GM20431 (cell line): ENCODE measurements around the gene VIL1.

Experiments used
- in situ Hi-C: fragments of 300-500 bp; cut with MseI, MboI; formaldehyde crosslinking; loops from one replicate; pipeline ENCODE4 v1.15.0; 2020; ENCODE audit warnings: low sequenced_read_pairs; ENCODE audit not compliant: unreplicated experiment

The VIL1 gene

DNA sequence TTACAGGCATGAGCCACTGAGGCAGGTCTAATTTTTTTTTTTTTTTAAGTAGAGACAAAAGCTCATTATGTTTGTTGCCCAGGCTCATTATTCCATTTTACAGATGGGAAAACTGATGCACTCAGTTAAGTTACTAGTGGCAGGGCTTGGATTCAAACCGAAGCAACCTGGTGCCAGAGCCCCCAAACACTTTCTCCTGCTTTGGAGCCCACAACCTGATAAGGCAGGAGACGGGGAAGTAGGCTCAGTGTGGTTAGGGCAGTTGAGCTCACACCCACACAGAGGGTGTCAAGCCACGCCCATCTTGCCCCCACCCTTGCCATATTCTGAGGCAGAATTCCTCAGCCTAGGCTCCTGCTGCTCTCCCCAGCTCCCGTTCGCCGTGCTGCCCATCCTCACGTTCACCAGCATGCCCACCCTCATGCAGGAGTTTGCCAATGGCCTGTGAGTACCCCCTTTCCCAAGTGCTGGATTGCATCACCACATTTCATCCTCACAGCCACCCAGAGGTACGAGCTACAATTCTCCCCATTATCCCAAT is 25.1 kb upstream of the VIL1 start:
- in situ Hi-C loops: loop anchor here (10.0 kb wide), 1 partner anchor 99 kb away; the partner anchor contains the start of gene TMBIM1

- in situ Hi-C loops: loop anchor here (10.0 kb wide), 1 partner anchor 100 kb away; the partner anchor contains the start of gene TMBIM1
Measured at GRCh38 chr2:218394298-218395089, 24.4 kb upstream of the VIL1 start.

- in situ Hi-C loops: loop anchor here (10.0 kb wide), 1 partner anchor 100 kb away; the partner anchor contains the start of gene TMBIM1
Measured at GRCh38 chr2:218395090-218395444, 23.9 kb upstream of the VIL1 start.

- in situ Hi-C loops: loop anchor here (10.0 kb wide), 1 partner anchor 101 kb away; the partner anchor contains the start of gene TMBIM1
Measured at GRCh38 chr2:218395456-218395825, 23.5 kb upstream of the VIL1 start.

DNA sequence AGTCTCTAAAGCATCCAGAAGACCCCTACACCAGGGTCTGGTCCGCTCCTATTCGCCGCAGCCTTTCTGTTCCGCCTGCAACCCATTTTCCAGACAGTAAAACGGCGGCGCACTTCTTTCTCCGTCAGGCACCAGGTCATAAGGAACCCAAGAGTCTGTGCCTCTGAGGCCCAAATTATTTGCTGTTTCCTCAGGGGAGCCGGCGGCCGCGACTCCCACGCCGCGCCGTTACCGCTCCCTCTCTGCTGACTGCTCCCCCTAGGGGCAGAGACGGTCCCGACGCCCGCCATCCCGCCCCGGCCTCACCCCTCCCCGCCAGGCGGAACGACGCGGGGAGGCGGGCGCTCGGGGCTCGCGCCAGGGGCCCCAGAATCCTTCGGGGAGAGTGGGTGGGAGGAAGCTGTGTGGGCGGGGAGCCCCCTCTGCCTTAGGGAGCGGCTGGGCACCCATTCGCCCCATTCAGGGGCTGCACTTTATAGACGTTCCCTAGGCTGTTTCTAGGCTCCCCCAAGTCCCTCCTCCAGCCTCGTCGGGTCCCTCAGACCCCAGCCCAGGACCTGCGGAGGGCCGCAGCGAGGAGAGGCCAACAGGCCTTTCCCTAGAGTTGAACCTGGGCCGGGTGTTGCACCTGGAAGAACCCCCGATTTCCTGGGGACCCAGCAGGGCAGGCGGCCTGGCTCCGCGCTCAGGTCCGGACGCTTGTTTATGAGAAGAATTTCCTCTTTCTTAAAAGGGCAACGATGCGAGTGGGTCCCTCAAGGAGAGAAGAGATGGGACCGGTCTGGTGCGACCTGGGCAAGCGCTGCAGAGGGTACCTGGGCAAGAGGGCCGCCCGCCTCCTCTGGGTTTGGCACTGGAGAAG is 22.9 kb upstream of the VIL1 start:
- in situ Hi-C loops: loop anchor here (10.0 kb wide), 1 partner anchor 101 kb away; the partner anchor contains the start of gene TMBIM1

DNA sequence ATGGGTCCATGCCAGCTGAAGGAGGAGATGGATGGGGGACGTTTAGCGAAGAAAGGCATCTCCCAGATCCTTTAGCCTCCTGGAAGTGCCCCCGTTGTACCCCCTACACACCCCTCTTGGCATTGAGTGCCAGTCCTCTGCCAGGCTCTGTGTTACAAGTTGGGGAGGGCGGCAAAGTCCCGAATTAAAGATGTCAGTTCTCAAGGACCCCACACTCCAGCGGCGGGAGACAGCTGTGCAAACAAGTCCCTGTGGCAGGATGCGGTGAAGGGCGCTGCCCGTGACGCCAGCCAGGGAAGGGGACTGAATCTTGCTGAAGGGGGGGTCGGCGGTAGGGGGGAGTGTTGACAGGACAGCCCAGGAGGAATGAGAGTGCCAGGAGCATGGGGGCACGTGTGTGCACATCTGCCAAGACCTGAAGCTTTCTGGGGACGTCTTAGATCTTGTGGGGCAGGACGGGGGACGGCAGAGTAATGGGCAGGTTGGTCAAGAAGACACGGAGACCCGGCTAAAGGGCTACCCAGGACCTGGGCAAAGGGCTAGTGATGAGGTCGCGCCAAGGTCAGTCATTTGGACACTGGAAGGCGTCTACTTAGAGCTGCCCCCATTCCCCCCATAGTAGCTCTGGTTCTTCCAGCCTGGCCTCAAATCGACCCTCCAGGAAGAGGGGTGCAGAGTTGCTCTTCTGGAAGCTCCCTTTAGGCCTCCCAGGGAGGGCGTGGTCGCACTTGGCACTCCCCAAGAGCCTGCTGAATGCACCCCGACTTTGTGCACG is 22.0 kb upstream of the VIL1 start:
- in situ Hi-C loops: loop anchor here (10.0 kb wide), 1 partner anchor 102 kb away; the partner anchor contains the start of gene TMBIM1

DNA sequence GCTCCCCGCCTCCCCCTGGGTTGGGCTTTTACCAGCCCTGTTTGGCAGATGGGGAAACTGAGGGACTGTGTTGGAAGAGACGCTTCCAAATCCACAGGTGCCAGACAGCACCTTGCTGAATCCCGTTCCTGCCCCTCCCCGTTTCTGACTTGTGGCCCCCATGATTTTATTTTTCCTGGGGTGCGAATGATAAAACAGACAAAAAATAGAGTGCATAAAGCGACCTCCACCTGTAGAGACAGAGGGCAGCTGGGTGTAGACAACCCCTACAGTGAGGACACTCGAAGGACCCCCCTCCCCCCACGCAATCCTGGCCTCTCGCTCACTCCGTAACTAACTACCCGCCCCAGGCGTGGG is 21.5 kb upstream of the VIL1 start:
- in situ Hi-C loops: loop anchor here (10.0 kb wide), 1 partner anchor 103 kb away; the partner anchor contains the start of gene TMBIM1

- in situ Hi-C loops: loop anchor here (10.0 kb wide), 1 partner anchor 103 kb away; the partner anchor contains the start of gene TMBIM1
Measured at GRCh38 chr2:218397820-218398436, 21.0 kb upstream of the VIL1 start.

GRCh38 chr2:218398437-218399390 is 20.2 kb upstream of the VIL1 start:
- in situ Hi-C loops: loop anchor here (10.0 kb wide), 1 partner anchor 104 kb away; the partner anchor contains the start of gene TMBIM1

GRCh38 chr2:218399391-218400166 is 19.3 kb upstream of the VIL1 start, which contains the start of gene CTDSP1:
CTDSP1 (plus strand) TSS chr2:218399868; CDS start chr2:218400091, 223 bp downstream.
- in situ Hi-C loops: loop anchor here (10.0 to 25.0 kb wide), 3 partner anchors 105 to 438 kb away; partner anchors contain the start of genes BCS1L, PRKAG3, RNF25 and STK36

- in situ Hi-C loops: loop anchor here (25.0 kb wide), 2 partner anchors 262 to 437 kb away; partner anchors contain the start of genes BCS1L, PRKAG3, RNF25 and STK36
Measured at GRCh38 chr2:218400167-218400929, 18.6 kb upstream of the VIL1 start.

- in situ Hi-C loops: loop anchor here (25.0 kb wide), 2 partner anchors 261 to 436 kb away; partner anchors contain the start of genes BCS1L, PRKAG3, RNF25 and STK36
Measured at GRCh38 chr2:218400930-218401881, 17.7 kb upstream of the VIL1 start.

- in situ Hi-C loops: loop anchor here (25.0 kb wide), 2 partner anchors 260 to 435 kb away; partner anchors contain the start of genes BCS1L, PRKAG3, RNF25 and STK36
Measured at GRCh38 chr2:218401890-218402289, 17.0 kb upstream of the VIL1 start.

GRCh38 chr2:218402491-218402901 is 16.4 kb upstream of the VIL1 start:
- in situ Hi-C loops: loop anchor here (25.0 kb wide), 2 partner anchors 260 to 435 kb away; partner anchors contain the start of genes BCS1L, PRKAG3, RNF25 and STK36
